Sciatic nerve (tissue), 2 donors: ENCODE results near the gene IQGAP2. TPM values are rescaled to one million over a fixed set of nuclear protein-coding genes. Genes with fewer than 3 reads are reported as not detected.
"Not testable (repeated sequence)": the region's sequence is repeated elsewhere in the genome, so short reads cannot be mapped to it uniquely, and the experiment has no call there.

ENCODE experiments used
- ATAC-seq: fragments of 200-7000 bp; cut with Tn5 transposase; one replicate; pipeline ENCODE4 v1.9.1; 2020; ENCODE audit warnings: mild to moderate bottlenecking, moderate library complexity
- DNase-seq: peaks from one replicate; pipeline ENCODE4 v3.0.0-alpha.2; 2020; ENCODE audit warnings: low spot score
- intact Hi-C: fragments of 100-400 bp; cut with DNase I; formaldehyde crosslinking; loops from one replicate; pipeline ENCODE4 v1.14.2; 2022
- total RNA-seq: library from RNA; stranded (reverse); fragmentation: NEBNext Ultra II Directional; extraction: Animal tissue kit (Norgen Biotek cat#: 25700); gene quantifications from one replicate; pipeline ENCODE4 v1.2.1, GENCODE V29; 2021
- donor health status: DM: no; HTN: no; CAD: no.
- donor health status: DM: no; HTN: no; CAD: no.

IQGAP2 gene
- total RNA-seq, 1 donor from 2014 or later = 57.5 TPM

- ATAC-seq (no peak), DNase-seq (no peak)
- intact Hi-C loops = no loop called here
Observed at GRCh38 chr5:76643371-76643770, 240.3 kb downstream of the IQGAP2 start.

- DNase-seq (no peak), ATAC-seq (no peak)
- intact Hi-C loops = no loop called here
Observed at GRCh38 chr5:76649140-76649539, 246.1 kb downstream of the IQGAP2 start.

- ATAC-seq = no peak
- DNase-seq = no peak
- intact Hi-C loops = no loop called here
Observed at GRCh38 chr5:76652809-76653414, 249.8 kb downstream of the IQGAP2 start.

- DNase-seq = no peak
Observed at GRCh38 chr5:76657091-76657490, 254.0 kb downstream of the IQGAP2 start.

GRCh38 chr5:76657683-76658311 lies 254.7 kb downstream of the IQGAP2 start:
- ATAC-seq (no peak), DNase-seq (no peak)
- intact Hi-C loops = no loop called here

More at GRCh38 chr5:76657091-76657490, 254.0 kb downstream of the IQGAP2 start:
- intact Hi-C loops = no loop called here
- no peak for ATAC-seq

GRCh38 chr5:76660360-76660759 lies 257.3 kb downstream of the IQGAP2 start:
- no peak for DNase-seq
- intact Hi-C loops = no loop called here
- ATAC-seq = no peak

- intact Hi-C loops = no loop called here
- DNase-seq (no peak), ATAC-seq (no peak)
Observed at GRCh38 chr5:76662521-76662920, 259.4 kb downstream of the IQGAP2 start.

GRCh38 chr5:76663573-76663972 lies 260.5 kb downstream of the IQGAP2 start:
- ATAC-seq (no peak), DNase-seq (no peak)
- intact Hi-C loops = no loop called here

- intact Hi-C loops = no loop called here
- DNase-seq (no peak), ATAC-seq (no peak)
Observed at GRCh38 chr5:76664079-76664478, 261.0 kb downstream of the IQGAP2 start.

- intact Hi-C loops = no loop called here
- ATAC-seq = no peak
- no peak for DNase-seq
Observed at GRCh38 chr5:76667495-76667894, 264.4 kb downstream of the IQGAP2 start.

GRCh38 chr5:76669245-76669644 lies 266.2 kb downstream of the IQGAP2 start:
- ATAC-seq (no peak), DNase-seq (no peak)
- intact Hi-C loops = no loop called here

- no peak for ATAC-seq
- intact Hi-C loops = no loop called here
- DNase-seq = no peak
Observed at GRCh38 chr5:76670508-76670907, 267.4 kb downstream of the IQGAP2 start.

GRCh38 chr5:76672242-76672641 lies 269.2 kb downstream of the IQGAP2 start:
- intact Hi-C loops = no loop called here
- ATAC-seq (no peak), DNase-seq (no peak)

- DNase-seq = no peak
- intact Hi-C loops = no loop called here
- ATAC-seq = no peak
Observed at GRCh38 chr5:76673125-76673524, 270.0 kb downstream of the IQGAP2 start.

- DNase-seq (no peak), ATAC-seq (no peak)
- intact Hi-C loops = no loop called here
Observed at GRCh38 chr5:76674330-76675066, 271.4 kb downstream of the IQGAP2 start.

- ATAC-seq (no peak), DNase-seq (no peak)
- intact Hi-C loops = no loop called here
Observed at GRCh38 chr5:76675364-76675763, 272.3 kb downstream of the IQGAP2 start.

GRCh38 chr5:76677849-76678472 lies 274.9 kb downstream of the IQGAP2 start:
- no peak for DNase-seq
- intact Hi-C loops = no loop called here
- no peak for ATAC-seq

- ATAC-seq (peak; percentile 41), DNase-seq (no peak)
- intact Hi-C loops = no loop called here
Observed at GRCh38 chr5:76679231-76679630, 276.1 kb downstream of the IQGAP2 start.

- DNase-seq, intact Hi-C loops, ATAC-seq: not testable (repeated sequence)
Observed at GRCh38 chr5:76680826-76681225, 277.7 kb downstream of the IQGAP2 start.

- DNase-seq = no peak
- ATAC-seq = no peak
- intact Hi-C loops = no loop called here
Observed at GRCh38 chr5:76681287-76681686, 278.2 kb downstream of the IQGAP2 start.
